ENCODE measurements around the gene TERT. TPM values are rescaled to one million over a fixed set of nuclear protein-coding genes. Genes with fewer than 3 reads are reported as not detected.

Gene TERT
- total and polyA plus RNA-seq, 2 of the 4 experiments (the other 2 are of a cell fraction) = not detected

DNA sequence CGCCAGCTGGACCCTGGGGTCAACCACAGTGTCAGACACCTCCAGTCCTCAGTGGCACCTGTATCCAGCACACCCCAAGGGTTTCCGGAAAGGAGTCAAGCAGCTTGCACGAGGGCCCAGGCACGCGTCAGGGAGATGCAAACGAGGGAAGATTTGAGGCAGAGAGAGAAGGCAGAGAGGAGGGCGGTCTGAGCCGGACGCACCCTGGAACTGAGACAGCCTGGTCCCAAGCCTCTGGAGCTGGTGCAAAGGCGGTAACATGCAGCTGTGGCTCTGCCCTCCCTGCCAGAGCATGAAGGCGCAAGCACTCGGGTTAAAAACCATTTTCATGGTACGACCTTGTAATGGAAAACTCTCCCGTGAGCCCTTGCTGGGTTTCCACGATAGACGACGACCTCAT, 37.5 kb downstream of the TERT start:
- in situ Hi-C loops (cut with MboI; ENCODE audit: low sequenced_read_pairs) = no loop called here
- Histone ChIP-seq H3K36me3 (ENCODE audit: control insufficient read depth, insufficient read depth, low read length) (no peaks in the 10 kb centered on the region), H4K91ac (ENCODE audit: insufficient read depth, low read depth, low read length) (no peak overlapping the region), H3K27ac (ENCODE audit: insufficient read depth, low read length) (no peak overlapping the region), H3K4ac (ENCODE audit: low read depth, low read length) (no peak overlapping the region), H2AK5ac (ENCODE audit: low read depth, low read length) (no peak overlapping the region), H4K5ac (ENCODE audit: low read depth, low read length) (no peak overlapping the region), H2AFZ (replicated peaks; ENCODE audit: low read length, poor library complexity) (no peak overlapping the region), H2BK20ac (ENCODE audit: low read depth, low read length) (no peak overlapping the region), H3K56ac (ENCODE audit: extremely low read depth, insufficient read depth, low read length) (no peak overlapping the region), H3K18ac (ENCODE audit: low read depth, low read length) (no peak overlapping the region), H4K8ac (ENCODE audit: low read depth in 2 of 2, low read length in 2 of 2) (no peak overlapping the region), H2AK9ac (replicated peaks; ENCODE audit: low read depth, low read length, poor library complexity) (no peak overlapping the region), H3K27me3 (ENCODE audit: control insufficient read depth, insufficient read depth, low read length) (no peaks in the 10 kb centered on the region), H3K4me2 (ENCODE audit: low read depth, low read length) (no peak overlapping the region), H2BK120ac (ENCODE audit: low read depth, low read length) (no peak overlapping the region), H3K23ac (ENCODE audit: low read depth, low read length) (no peak overlapping the region), H3K9me3 (ENCODE audit: control insufficient read depth, insufficient read depth, low read length) (peaks cover 28% of the 10 kb centered on the region), H4K20me1 (ENCODE audit: insufficient read depth, low read length) (no peaks in the 10 kb centered on the region), H3K14ac (replicated peaks; ENCODE audit: low read depth, low read length) (no peak overlapping the region), H3K9ac (ENCODE audit: low read depth, low read length) (no peak overlapping the region), H3K4me1 (ENCODE audit: control insufficient read depth, insufficient read depth, low read length) (no peaks in the 10 kb centered on the region), H3K9me1 (ENCODE audit: insufficient read depth, low read length) (no peaks in the 10 kb centered on the region), H2BK15ac (ENCODE audit: low read depth, low read length) (no peak overlapping the region), H3K79me1 (ENCODE audit: low read depth in 1 of 2, low read length in 2 of 2) (no peaks in the 10 kb centered on the region), H3K4me3 (ENCODE audit: insufficient read depth, low read depth, low read length) (no peak overlapping the region), H2BK5ac (ENCODE audit: low read depth, low read length, poor library complexity, severe bottlenecking) (no peak overlapping the region)
- DNase-seq (no peak), ATAC-seq (ENCODE audit: low read depth) (no peak)
- 73% methylated on average over 12 of the region's 17 CpGs; no CpG with 5 or more reads in 1 of the 2 experiments for WGBS, 2 experiments (ENCODE audit: extremely low coverage in 2 of 2, insufficient read length in 1 of 2)
- ChIA-PET CTCF (no interaction called here), POLR2A (ENCODE audit: unreplicated experiment) (no interaction called here)
- intact Hi-C loops (cut with micrococcal nuclease) = no loop called here
- TF ChIP-seq CEBPB (IDR thresholded peaks at IDR 0.05; ENCODE audit: low read depth, low read length) (no peak), MXI1 (IDR thresholded peaks at IDR 0.05; ENCODE audit: borderline replicate concordance, low read depth, low read length) (no peak), MAZ (IDR thresholded peaks at IDR 0.05; ENCODE audit: borderline replicate concordance, low read depth, low read length) (no peak), SMC3 (IDR thresholded peaks at IDR 0.05; ENCODE audit: low read depth, low read length) (no peak), MAFK (IDR thresholded peaks at IDR 0.05; ENCODE audit: low read depth, low read length) (no peak), FOS (IDR thresholded peaks at IDR 0.05; ENCODE audit: low read depth, low read length) (no peak), RCOR1 (IDR thresholded peaks at IDR 0.05; ENCODE audit: insufficient replicate concordance, low read length) (no peak), RFX5 (IDR thresholded peaks at IDR 0.05; ENCODE audit: low read depth, low read length) (no peak), NFE2L2 (IDR thresholded peaks at IDR 0.05; ENCODE audit: low read depth, low read length) (no peak), CHD1 (IDR thresholded peaks at IDR 0.05; ENCODE audit: low read depth, low read length) (no peak)
- TF ChIP-seq, protein P1, sequence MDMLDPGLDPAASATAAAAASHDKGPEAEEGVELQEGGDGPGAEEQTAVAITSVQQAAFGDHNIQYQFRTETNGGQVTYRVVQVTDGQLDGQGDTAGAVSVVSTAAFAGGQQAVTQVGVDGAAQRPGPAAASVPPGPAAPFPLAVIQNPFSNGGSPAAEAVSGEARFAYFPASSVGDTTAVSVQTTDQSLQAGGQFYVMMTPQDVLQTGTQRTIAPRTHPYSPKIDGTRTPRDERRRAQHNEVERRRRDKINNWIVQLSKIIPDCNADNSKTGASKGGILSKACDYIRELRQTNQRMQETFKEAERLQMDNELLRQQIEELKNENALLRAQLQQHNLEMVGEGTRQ (IDR thresholded peaks at IDR 0.05; ENCODE audit: low read depth, low read length) = no peak
- TF ChIP-seq, protein P2, sequence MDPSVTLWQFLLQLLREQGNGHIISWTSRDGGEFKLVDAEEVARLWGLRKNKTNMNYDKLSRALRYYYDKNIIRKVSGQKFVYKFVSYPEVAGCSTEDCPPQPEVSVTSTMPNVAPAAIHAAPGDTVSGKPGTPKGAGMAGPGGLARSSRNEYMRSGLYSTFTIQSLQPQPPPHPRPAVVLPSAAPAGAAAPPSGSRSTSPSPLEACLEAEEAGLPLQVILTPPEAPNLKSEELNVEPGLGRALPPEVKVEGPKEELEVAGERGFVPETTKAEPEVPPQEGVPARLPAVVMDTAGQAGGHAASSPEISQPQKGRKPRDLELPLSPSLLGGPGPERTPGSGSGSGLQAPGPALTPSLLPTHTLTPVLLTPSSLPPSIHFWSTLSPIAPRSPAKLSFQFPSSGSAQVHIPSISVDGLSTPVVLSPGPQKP (IDR thresholded peaks at IDR 0.05; ENCODE audit: borderline replicate concordance, low read depth, low read length) = no peak
- no TSS peak for BruUV-seq (replicated peaks)
- dilution Hi-C loops (cut with HindIII; ENCODE audit: low sequenced_read_pairs, unreplicated experiment) = no loop called here
